ENCODE data around the gene ZNF280D. TPM values are rescaled to one million over a fixed set of nuclear protein-coding genes. Genes with fewer than 3 reads are reported as not detected.
A peak's percentile ranks its signal among the peaks of the same experiment; 100 is the strongest.

Gene ZNF280D
- total RNA-seq, 4 donors from 2014 or later = 22.4 to 79.2 (median 43.3) TPM

GRCh38 chr15:56734013-56734635, 815 bp upstream of the ZNF280D start:
- TF ChIP-seq POLR2AphosphoS5 (IDR thresholded peaks at IDR 0.05) = no peak
- TF ChIP-seq CTCF (IDR thresholded peaks at IDR 0.05) = no peak
- TF ChIP-seq POLR2A (IDR thresholded peaks at IDR 0.05) = no peak
- no peak for TF ChIP-seq EP300 (IDR thresholded peaks at IDR 0.05; ENCODE audit: low read depth)
- H3K36me3 ChIP-seq = no peaks in the 10 kb centered on the region
- intact Hi-C loops (cut with DNase I; ENCODE audit: low total_unique reads) (no loop called here), in situ Hi-C loops (cut with MboI; ENCODE audit: low pct_ligation_motif_present in 1 of 4, low pct_unique_long_range_greater_than_20kb in 1 of 4, low sequenced_read_pairs in 3 of 4) (no loop called here)
- no peak for DNase-seq
- peaks cover 0 to 66% (median 29%) of the 10 kb centered on the region in 4 donors for H3K4me1 ChIP-seq
- no peaks in the 10 kb centered on the region for H3K9me3 ChIP-seq
- peak overlapping the region; percentile 96 to 99 (median 98) for H3K27ac ChIP-seq
- H3K4me3 ChIP-seq = peak overlapping the region in 2 of 4 donors; percentile 66 to 85
- no peaks in the 10 kb centered on the region for H3K27me3 ChIP-seq
- 80 to 91% methylated on average over 9 of the region's 9 CpGs for WGBS, 2 donors (ENCODE audit: low coverage in 1 of 2)

- no peaks in the 10 kb centered on the region for H3K36me3 ChIP-seq
Measured at GRCh38 chr15:56732886-56733135, 498 bp downstream of the ZNF280D start.

GRCh38 chr15:56732135-56732885, 999 bp downstream of the ZNF280D start:
- TF ChIP-seq POLR2A (IDR thresholded peaks at IDR 0.05) (no peak), POLR2AphosphoS5 (IDR thresholded peaks at IDR 0.05) (no peak), CTCF (IDR thresholded peaks at IDR 0.05) (no peak), EP300 (IDR thresholded peaks at IDR 0.05; ENCODE audit: low read depth) (no peak)
- 5 to 6% methylated on average over 10 to 12 of the region's 12 CpGs for WGBS, 2 donors (ENCODE audit: low coverage in 1 of 2)
- peak overlapping the region; percentile 96 to 99 (median 98) for H3K27ac ChIP-seq
- no peaks in the 10 kb centered on the region for H3K27me3 ChIP-seq
- in situ Hi-C loops (cut with MboI; ENCODE audit: low pct_ligation_motif_present in 1 of 4, low pct_unique_long_range_greater_than_20kb in 1 of 4, low sequenced_read_pairs in 3 of 4) = no loop called here
- peak; percentile 12 for DNase-seq
- intact Hi-C loops (cut with DNase I; ENCODE audit: low total_unique reads) = no loop called here
- H3K4me3 ChIP-seq = peak overlapping the region; percentile 41 to 98 (median 76)
- H3K36me3 ChIP-seq = no peaks in the 10 kb centered on the region
- peaks cover 0 to 59% (median 26%) of the 10 kb centered on the region in 4 donors for H3K4me1 ChIP-seq
- H3K9me3 ChIP-seq = no peaks in the 10 kb centered on the region

More at GRCh38 chr15:56732886-56733135, 498 bp downstream of the ZNF280D start:
- in situ Hi-C loops (cut with MboI; ENCODE audit: low pct_ligation_motif_present in 1 of 4, low pct_unique_long_range_greater_than_20kb in 1 of 4, low sequenced_read_pairs in 3 of 4) = no loop called here
- Histone ChIP-seq H3K27ac (peak overlapping the region; percentile 96 to 99 (median 98)), H3K4me1 (peaks cover 0 to 64% (median 30%) of the 10 kb centered on the region in 4 donors), H3K27me3 (no peaks in the 10 kb centered on the region), H3K9me3 (no peaks in the 10 kb centered on the region), H3K4me3 (peak overlapping the region; percentile 41 to 98 (median 76))
- intact Hi-C loops (cut with DNase I; ENCODE audit: low total_unique reads) = no loop called here
- no peak for DNase-seq
- WGBS, 2 donors (ENCODE audit: low coverage in 1 of 2) = 0% methylated on average over 8 of the region's 8 CpGs; no CpG with 5 or more reads in 1 of the 2 donors
- TF ChIP-seq EP300 (IDR thresholded peaks at IDR 0.05; ENCODE audit: low read depth) (no peak), POLR2A (IDR thresholded peaks at IDR 0.05) (no peak), POLR2AphosphoS5 (IDR thresholded peaks at IDR 0.05) (peak in 1 of 3 donors; percentile 5)

- peaks cover 0 to 55% (median 21%) of the 10 kb centered on the region in 4 donors for H3K4me1 ChIP-seq
- in situ Hi-C loops (cut with MboI; ENCODE audit: low pct_ligation_motif_present in 1 of 4, low pct_unique_long_range_greater_than_20kb in 1 of 4, low sequenced_read_pairs in 3 of 4) (no loop called here), intact Hi-C loops (cut with DNase I; ENCODE audit: low total_unique reads) (no loop called here)
- peak overlapping the region in 2 of 4 donors; percentile 85 to 98 for H3K4me3 ChIP-seq
- DNase-seq = no peak
- no peak for TF ChIP-seq CTCF (IDR thresholded peaks at IDR 0.05)
- no peak for TF ChIP-seq POLR2A (IDR thresholded peaks at IDR 0.05)
- no peak for TF ChIP-seq EP300 (IDR thresholded peaks at IDR 0.05; ENCODE audit: low read depth)
- TF ChIP-seq POLR2AphosphoS5 (IDR thresholded peaks at IDR 0.05) = no peak
- H3K27ac ChIP-seq = peak overlapping the region; percentile 96 to 99 (median 98)
- no peaks in the 10 kb centered on the region for H3K9me3 ChIP-seq
- 54 to 57% methylated on average over 8 of the region's 8 CpGs for WGBS, 2 donors (ENCODE audit: low coverage in 1 of 2)
- no peaks in the 10 kb centered on the region for H3K36me3 ChIP-seq
- H3K27me3 ChIP-seq = no peaks in the 10 kb centered on the region
Measured at GRCh38 chr15:56731548-56731947, 1.8 kb downstream of the ZNF280D start.

Data from transverse colon (tissue), 4 donors.